ENCODE data around the gene KRT35. TPM values are rescaled to one million over a fixed set of nuclear protein-coding genes. Genes with fewer than 3 reads are reported as not detected.

Gene KRT35
- total and polyA plus RNA-seq, 2 of the 13 experiments (the other 11 are each of a cell fraction or from before 2014, with no cell fraction given): not detected

GRCh38 chr17:41519501-41520224, 38.7 kb upstream of the KRT35 start (continued):
- TF ChIP-seq MLXIP (CRISPR knock-in tag; IDR thresholded peaks at IDR 0.05; ENCODE audit: borderline replicate concordance) (no peak), ZNF674 (CRISPR knock-in tag; IDR thresholded peaks at IDR 0.05; ENCODE audit: low read depth) (no peak), NR2F1 (CRISPR knock-in tag; IDR thresholded peaks at IDR 0.05) (no peak), ZNF282 (IDR thresholded peaks at IDR 0.05; ENCODE audit: partially characterized antibody) (no peak), ZNF414 (CRISPR knock-in tag; IDR thresholded peaks at IDR 0.05) (no peak), ZNF687 (CRISPR knock-in tag; IDR thresholded peaks at IDR 0.05) (peak; percentile 13; the same call in 1 of the 2 replicates), ZNF646 (CRISPR knock-in tag; IDR thresholded peaks at IDR 0.05) (no peak), SAP130 (CRISPR knock-in tag; IDR thresholded peaks at IDR 0.05; ENCODE audit: low read depth) (0 out of 2 replicates have a peak, but pooled peaks have one; percentile 24), SIX1 (CRISPR knock-in tag; IDR thresholded peaks at IDR 0.05; ENCODE audit: borderline replicate concordance) (no peak), PLRG1 (conservative IDR thresholded peaks at IDR 0.05) (no peak)
